UCSD-AML1 (cell line): ENCODE measurements around the gene NHS.
"Not testable (repeated sequence)": the region's sequence is repeated elsewhere in the genome, so short reads cannot be mapped to it uniquely, and the experiment has no call there.

Experiments
- DNase-seq: peaks from one replicate; lab custom pipeline; 2025; ENCODE audit not compliant: unreplicated experiment; lab: John Stamatoyannopoulos, UW

Gene NHS

GRCh38 chrX:17494216-17494615 lies 119.2 kb downstream of the NHS start:
- DNase-seq = no peak

DNA sequence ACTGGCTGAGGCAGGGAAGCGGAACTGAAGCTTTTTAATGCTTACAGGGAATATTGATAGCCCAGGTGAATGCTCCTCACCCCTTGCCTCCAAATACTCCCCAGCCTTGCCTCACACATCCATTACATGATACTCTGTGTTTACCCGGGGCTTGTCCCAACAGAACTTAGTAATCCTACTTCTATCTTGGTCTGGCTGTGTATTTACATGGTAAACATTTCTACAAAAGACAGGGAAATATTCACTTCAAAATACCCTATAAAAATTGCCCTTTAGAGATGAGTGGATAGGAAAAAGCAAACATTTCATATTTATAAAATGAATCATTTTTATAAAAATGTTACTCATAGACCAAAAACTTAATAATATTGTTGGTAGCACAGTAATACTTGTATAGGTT lies 120.1 kb downstream of the NHS start:
- no peak for DNase-seq

GRCh38 chrX:17496407-17496806 lies 121.4 kb downstream of the NHS start:
- DNase-seq = no peak

GRCh38 chrX:17497193-17497592 lies 122.2 kb downstream of the NHS start:
- no peak for DNase-seq

- DNase-seq = no peak
These were observed 124.5 kb downstream of the NHS start for GRCh38 chrX:17499512-17499911.

GRCh38 chrX:17500145-17500579 lies 125.2 kb downstream of the NHS start:
- no peak for DNase-seq

- no peak for DNase-seq
These were observed 126.7 kb downstream of the NHS start for GRCh38 chrX:17501746-17502145.

- DNase-seq = not testable (repeated sequence)
These were observed 131.4 kb downstream of the NHS start for GRCh38 chrX:17506352-17506751.

- no peak for DNase-seq
These were observed 136.6 kb downstream of the NHS start for GRCh38 chrX:17511556-17511955.

GRCh38 chrX:17519358-17519757 lies 144.4 kb downstream of the NHS start:
- DNase-seq = no peak

GRCh38 chrX:17520016-17520615 lies 145.1 kb downstream of the NHS start:
- no peak for DNase-seq

GRCh38 chrX:17521871-17522693 lies 147.1 kb downstream of the NHS start:
- peak; percentile 22 for DNase-seq

DNA sequence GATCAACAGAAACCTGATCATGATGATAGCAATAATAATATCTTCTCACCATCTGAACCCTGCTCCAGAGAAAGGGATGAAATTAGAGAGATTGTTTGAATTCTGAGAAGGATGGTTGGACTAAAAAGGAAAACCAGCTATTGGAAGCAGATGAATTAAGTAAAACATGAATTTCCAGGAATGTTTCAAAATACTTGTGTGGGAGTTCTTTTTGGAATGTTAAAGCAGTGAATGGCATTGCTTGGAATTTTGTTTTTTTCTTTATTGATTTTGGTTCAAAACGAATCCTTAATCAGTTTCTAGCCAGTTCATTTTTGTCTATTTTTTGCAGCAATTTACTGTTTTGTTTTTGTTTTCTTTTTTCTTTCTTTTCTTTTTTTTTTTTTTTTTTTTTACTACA lies 150.3 kb downstream of the NHS start:
- DNase-seq = no peak

- DNase-seq = no peak
These were observed 151.0 kb downstream of the NHS start for GRCh38 chrX:17525762-17526555.

GRCh38 chrX:17527135-17527701 lies 152.2 kb downstream of the NHS start:
- peak; percentile 30 for DNase-seq

DNA sequence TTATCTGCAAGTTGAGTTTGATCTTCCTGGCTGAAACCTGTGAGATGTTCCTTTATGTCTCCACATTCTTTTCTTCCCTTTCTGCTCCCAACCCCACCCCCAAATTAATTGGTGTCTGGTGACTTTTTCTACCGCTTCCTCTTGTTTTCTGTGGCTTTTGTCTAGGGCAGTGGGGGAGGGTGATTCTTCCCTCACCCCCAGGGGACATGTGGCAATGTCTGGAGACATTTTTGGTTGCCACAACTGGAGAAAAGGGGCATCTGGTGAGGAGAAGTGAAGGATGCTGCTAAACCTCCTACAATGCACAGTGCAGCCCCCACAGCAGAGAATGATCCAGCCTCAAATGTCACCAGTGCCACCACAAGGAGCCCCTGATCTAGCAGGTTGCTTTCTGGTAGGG lies 152.9 kb downstream of the NHS start:
- peak; percentile 26 for DNase-seq

DNA sequence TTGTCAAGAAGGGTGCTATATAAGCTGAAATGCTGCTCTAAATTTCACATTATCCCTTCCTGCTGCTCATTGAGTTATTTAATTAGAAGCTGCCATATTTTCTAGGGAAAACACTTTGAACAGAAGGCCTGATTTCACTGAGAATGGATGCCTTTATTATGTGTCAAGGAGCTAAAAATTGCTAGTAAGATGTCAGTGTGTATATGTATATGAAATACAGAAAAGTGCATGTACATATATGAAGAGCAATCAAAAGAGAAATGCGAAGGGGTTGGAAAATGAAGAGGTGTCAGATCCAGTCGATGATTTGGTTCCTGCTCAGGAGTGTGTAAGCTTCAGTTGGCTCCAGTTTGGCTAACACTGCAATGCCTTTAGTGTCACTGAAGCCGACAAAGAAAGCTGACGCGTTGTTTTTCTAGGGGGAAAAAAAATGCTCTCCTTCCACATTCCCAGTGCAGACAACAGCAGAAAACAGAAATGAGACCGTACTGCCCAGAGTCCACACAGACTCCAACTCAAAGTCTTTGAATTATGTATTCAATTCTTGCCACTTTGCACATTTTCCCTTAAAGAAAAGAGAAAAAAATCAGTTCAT lies 154.2 kb downstream of the NHS start:
- DNase-seq = no peak

DNA sequence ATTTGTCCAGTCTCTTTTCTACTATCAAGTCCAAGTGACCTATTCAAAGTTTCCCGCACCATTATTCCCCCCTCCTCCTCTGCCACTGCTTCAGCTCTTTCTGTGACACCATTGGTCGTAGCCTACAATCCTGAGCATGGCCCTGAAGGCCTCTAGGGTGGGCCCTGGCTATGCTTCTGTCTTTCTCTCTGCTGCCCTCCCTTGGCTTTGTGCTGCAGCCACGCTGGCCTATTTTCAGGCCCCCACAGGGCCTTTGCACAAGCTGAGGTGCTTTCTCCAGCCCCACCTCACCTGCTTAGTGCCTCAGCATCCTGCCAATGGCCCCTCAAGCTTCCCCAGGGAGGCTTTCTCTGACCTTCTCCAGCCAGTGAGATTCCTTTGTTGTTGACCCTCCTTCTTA lies 156.5 kb downstream of the NHS start:
- DNase-seq = no peak

DNA sequence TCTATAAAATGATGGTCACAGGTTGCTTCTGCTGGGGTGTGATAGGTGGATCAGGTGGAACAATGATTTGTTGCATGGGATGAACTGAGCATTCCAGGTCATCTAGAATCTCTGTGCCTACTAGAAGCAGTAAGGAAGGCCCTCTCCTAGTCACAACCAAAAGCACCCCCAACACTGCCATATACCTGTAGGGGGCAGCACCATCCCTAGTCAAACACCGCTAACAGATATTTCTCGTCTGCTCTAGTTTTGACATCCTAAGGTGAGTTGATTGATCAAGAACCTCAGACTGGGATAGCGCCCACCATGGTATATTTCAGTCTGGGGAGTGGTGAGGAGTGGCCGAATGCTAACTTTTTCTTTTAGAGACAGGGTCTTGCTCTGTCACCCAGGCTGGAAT lies 160.2 kb downstream of the NHS start:
- DNase-seq = no peak

GRCh38 chrX:17537723-17538243 lies 162.8 kb downstream of the NHS start:
- no peak for DNase-seq

- no peak for DNase-seq
These were observed 167.1 kb downstream of the NHS start for GRCh38 chrX:17542123-17542522.
